Measurements from ENCODE around the gene ZNF669.

Gene ZNF669

DNA sequence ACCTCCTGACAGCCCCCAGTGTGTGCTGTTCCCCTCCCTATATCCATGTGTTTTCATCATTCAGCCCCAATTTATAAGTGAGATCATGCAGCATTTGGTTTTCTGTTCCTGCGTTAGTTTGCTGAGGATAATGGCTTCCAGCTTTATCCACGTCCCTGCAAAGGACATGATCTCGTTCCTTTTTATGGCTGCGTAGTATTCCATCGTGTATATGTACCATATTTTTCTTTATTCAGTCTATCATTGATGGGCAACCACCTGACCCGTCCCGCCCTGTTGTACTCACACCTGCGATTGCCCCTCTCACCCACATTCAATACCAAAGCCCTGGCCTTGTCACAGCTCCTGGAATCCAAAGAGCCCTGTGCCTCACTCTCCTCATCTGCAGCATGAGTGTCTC lies 19.4 kb downstream of the ZNF669 start:
- no peaks in the 10 kb centered on the region for H3K27me3 ChIP-seq (replicated peaks; ENCODE audit: insufficient read depth, low read length)
- H3K9me2 ChIP-seq (replicated peaks; ENCODE audit: insufficient read depth, low read length) = no peaks in the 10 kb centered on the region
- TF ChIP-seq EZH2phosphoT487 (IDR thresholded peaks at IDR 0.05; ENCODE audit: low read length) (no peak), EZH2 (optimal IDR thresholded peaks at IDR 0.05; ENCODE audit: low read depth, low read length) (no peak)
- TF ChIP-seq, protein P1, sequence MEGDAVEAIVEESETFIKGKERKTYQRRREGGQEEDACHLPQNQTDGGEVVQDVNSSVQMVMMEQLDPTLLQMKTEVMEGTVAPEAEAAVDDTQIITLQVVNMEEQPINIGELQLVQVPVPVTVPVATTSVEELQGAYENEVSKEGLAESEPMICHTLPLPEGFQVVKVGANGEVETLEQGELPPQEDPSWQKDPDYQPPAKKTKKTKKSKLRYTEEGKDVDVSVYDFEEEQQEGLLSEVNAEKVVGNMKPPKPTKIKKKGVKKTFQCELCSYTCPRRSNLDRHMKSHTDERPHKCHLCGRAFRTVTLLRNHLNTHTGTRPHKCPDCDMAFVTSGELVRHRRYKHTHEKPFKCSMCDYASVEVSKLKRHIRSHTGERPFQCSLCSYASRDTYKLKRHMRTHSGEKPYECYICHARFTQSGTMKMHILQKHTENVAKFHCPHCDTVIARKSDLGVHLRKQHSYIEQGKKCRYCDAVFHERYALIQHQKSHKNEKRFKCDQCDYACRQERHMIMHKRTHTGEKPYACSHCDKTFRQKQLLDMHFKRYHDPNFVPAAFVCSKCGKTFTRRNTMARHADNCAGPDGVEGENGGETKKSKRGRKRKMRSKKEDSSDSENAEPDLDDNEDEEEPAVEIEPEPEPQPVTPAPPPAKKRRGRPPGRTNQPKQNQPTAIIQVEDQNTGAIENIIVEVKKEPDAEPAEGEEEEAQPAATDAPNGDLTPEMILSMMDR (IDR thresholded peaks at IDR 0.05; ENCODE audit: low read length) = no peak
- no peaks in the 10 kb centered on the region for H4K20me1 ChIP-seq (ENCODE audit: insufficient read depth, low read length)
- H3K9me3 ChIP-seq (replicated peaks; ENCODE audit: insufficient read depth, low read length) = no peaks in the 10 kb centered on the region
- no peak overlapping the region for H3K9ac ChIP-seq (ENCODE audit: low read length)
- no peaks in the 10 kb centered on the region for H3K79me2 ChIP-seq (ENCODE audit: low read length)
- no peak for DNase-seq
- H3F3A ChIP-seq (ENCODE audit: insufficient read depth, low read length) = no peaks in the 10 kb centered on the region
- H3K36me3 ChIP-seq (replicated peaks; ENCODE audit: insufficient read depth, low read length) = no peaks in the 10 kb centered on the region
- no peaks in the 10 kb centered on the region for H3K4me1 ChIP-seq (ENCODE audit: low read length)
- no peak overlapping the region for H3K27ac ChIP-seq (ENCODE audit: low read length)
- no peak overlapping the region for H3K4me3 ChIP-seq (ENCODE audit: low read length)
- H2AFZ ChIP-seq (ENCODE audit: low read length) = no peak overlapping the region
- H3K4me2 ChIP-seq (ENCODE audit: low read depth, low read length) = no peak overlapping the region

DNA sequence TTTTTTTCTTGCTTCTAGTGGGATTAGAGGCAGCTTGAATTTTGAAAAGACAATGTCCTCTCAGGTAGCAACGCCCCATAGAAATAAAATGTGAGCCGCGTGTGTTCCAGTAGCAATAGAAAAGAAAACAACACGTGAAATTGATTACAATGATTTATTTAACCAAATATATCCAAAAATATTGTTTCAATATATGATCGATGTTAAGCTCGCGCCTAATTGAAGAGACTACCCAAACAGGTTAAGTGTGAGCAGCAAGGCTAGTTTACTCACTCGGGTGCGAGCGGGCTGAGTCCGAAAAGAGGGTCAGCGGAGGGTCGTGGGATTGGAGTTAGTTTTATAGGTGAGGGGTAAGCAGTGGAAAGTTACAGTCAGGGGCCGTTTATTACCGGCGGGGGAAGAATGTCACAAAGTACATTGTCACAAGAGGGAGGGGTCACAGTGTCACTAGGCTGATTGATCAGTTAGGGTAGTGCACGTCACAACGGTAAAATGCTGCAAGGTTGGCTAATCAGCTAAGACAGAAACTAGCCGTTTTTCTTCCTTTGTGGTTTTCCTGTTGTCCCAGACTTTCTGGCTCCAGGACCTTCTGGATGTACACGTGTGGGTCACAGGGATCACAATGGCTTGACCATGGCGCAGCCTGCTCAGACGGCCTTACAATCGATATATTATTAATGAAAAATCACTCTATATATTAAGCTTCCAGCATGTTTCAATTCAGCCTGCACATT lies 24.8 kb downstream of the ZNF669 start:
- no peaks in the 10 kb centered on the region for H3K27me3 ChIP-seq (replicated peaks; ENCODE audit: insufficient read depth, low read length)
- H3K4me3 ChIP-seq (ENCODE audit: low read length) = peak overlapping the region; percentile 87
- H3K36me3 ChIP-seq (replicated peaks; ENCODE audit: insufficient read depth, low read length) = no peaks in the 10 kb centered on the region
- no peaks in the 10 kb centered on the region for H3K9me2 ChIP-seq (replicated peaks; ENCODE audit: insufficient read depth, low read length)
- peak overlapping the region; percentile 63 for H3K4me2 ChIP-seq (ENCODE audit: low read depth, low read length)
- no peak for DNase-seq
- H3K9ac ChIP-seq (ENCODE audit: low read length) = no peak overlapping the region; the same call in 1 of the 2 replicates
- H3K9me3 ChIP-seq (replicated peaks; ENCODE audit: insufficient read depth, low read length) = no peaks in the 10 kb centered on the region
- TF ChIP-seq, protein P1 (IDR thresholded peaks at IDR 0.05; ENCODE audit: low read length) = no peak
- TF ChIP-seq EZH2 (optimal IDR thresholded peaks at IDR 0.05; ENCODE audit: low read depth, low read length) (no peak), EZH2phosphoT487 (IDR thresholded peaks at IDR 0.05; ENCODE audit: low read length) (no peak)
- peak overlapping the region; percentile 84 for H2AFZ ChIP-seq (ENCODE audit: low read length)
- peaks cover 31% of the 10 kb centered on the region for H3K79me2 ChIP-seq (ENCODE audit: low read length)
- H3K4me1 ChIP-seq (ENCODE audit: low read length) = 0 out of 2 replicates have a peak, but pooled peaks cover 3% of the 10 kb centered on the region
- H3K27ac ChIP-seq (ENCODE audit: low read length) = no peak overlapping the region
- no peaks in the 10 kb centered on the region; the same call in 1 of the 2 replicates for H3F3A ChIP-seq (ENCODE audit: insufficient read depth, low read length)
- H4K20me1 ChIP-seq (ENCODE audit: insufficient read depth, low read length) = no peaks in the 10 kb centered on the region

DNA sequence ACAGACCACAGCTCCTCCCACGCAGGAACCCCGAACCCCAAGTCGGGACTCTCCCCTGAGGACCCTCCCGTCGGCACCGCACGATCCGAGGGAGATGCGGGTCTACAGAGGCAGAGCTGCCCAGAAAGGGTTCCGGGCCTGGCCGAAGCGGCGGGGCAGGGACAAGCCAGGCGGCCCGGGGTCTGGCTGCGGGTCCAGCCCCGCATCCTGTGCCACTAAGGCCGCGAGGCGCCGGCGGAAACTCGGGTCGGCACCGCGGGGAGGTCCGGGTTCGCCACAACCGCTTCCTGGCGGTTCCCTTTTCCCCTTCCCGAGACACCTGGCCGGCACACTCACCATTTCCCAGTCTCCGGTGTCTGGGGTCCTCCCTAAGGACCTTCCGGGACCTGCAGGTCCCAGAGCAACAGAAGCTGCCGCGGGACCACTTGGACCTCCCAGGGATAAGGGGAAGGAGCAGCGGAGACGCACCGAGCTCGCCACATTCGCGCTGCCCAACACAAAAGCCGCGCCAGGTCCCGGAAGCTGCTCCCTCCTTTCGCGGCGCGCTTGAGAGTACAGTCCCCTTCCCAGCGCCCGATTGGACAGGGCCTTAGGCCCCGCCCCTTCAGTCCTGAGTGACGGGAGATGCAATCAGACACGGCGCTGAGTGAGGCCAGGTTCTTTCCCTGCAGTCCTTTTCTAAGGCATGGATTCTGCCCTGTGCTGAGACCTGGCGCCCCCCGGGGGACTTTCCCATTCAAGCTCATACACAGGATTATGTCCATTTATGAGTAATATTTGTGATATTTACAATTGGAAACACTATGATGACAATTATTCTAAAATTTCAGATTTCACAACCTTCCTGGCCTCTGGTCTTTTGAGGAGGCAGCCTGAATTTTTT lies 25.7 kb downstream of the ZNF669 start, which contains the start of gene ZNF670:
Gene ZNF670 (minus strand): TSS at position 554 of the 883 bp plus-strand sequence. CDS start 215 bp downstream, at position 339.
- Histone ChIP-seq H4K20me1 (ENCODE audit: insufficient read depth, low read length) (no peaks in the 10 kb centered on the region), H3K36me3 (replicated peaks; ENCODE audit: insufficient read depth, low read length) (no peaks in the 10 kb centered on the region), H3K27me3 (replicated peaks; ENCODE audit: insufficient read depth, low read length) (no peaks in the 10 kb centered on the region), H2AFZ (ENCODE audit: low read length) (peak within 1 kb of the TSS; percentile 84), H3K4me3 (ENCODE audit: low read length) (peak within 1 kb of the TSS; percentile 87), H3K9me2 (replicated peaks; ENCODE audit: insufficient read depth, low read length) (no peaks in the 10 kb centered on the region), H3F3A (ENCODE audit: insufficient read depth, low read length) (no peaks in the 10 kb centered on the region; the same call in 1 of the 2 replicates), H3K9me3 (replicated peaks; ENCODE audit: insufficient read depth, low read length) (no peaks in the 10 kb centered on the region), H3K27ac (ENCODE audit: low read length) (0 out of 2 replicates have a peak within 1 kb of the TSS, but pooled peaks have one; percentile 15), H3K4me2 (ENCODE audit: low read depth, low read length) (peak within 1 kb of the TSS; percentile 63), H3K9ac (ENCODE audit: low read length) (peak within 1 kb of the TSS; percentile 75), H3K4me1 (ENCODE audit: low read length) (0 out of 2 replicates have a peak, but pooled peaks cover 3% of the 10 kb centered on the region), H3K79me2 (ENCODE audit: low read length) (peaks cover 35% of the 10 kb centered on the region)
- TF ChIP-seq EZH2phosphoT487 (IDR thresholded peaks at IDR 0.05; ENCODE audit: low read length) = no peak
- no peak for TF ChIP-seq EZH2 (optimal IDR thresholded peaks at IDR 0.05; ENCODE audit: low read depth, low read length)
- TF ChIP-seq, protein P1 (IDR thresholded peaks at IDR 0.05; ENCODE audit: low read length) = no peak
- peak; percentile 99 for DNase-seq
